ENCODE data around the gene DNMT1.

DNA sequence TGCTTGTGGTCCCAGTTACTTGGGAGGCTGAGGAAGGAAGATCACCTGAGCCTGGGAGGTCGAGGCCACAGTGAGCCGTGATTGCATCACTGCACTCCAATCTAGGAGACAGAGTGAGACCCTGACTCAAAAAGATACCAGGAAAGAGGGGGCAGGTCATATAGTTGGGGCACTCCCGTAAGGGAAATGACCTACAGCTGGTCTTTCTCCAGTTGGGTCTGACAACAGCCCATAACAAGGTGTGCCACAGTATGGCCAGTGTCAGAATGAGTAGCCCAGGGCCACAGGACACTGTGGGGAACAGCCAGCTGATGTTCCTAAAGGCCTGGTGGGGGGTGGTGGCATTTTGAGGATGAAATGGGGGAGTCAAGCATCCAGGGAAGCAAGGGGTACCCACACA is 10.8 kb downstream of the DNMT1 start:
- no peak for TF ChIP-seq SIN3A (IDR thresholded peaks at IDR 0.05; ENCODE audit: borderline replicate concordance, low read depth, low read length)
- TF ChIP-seq, protein P1, sequence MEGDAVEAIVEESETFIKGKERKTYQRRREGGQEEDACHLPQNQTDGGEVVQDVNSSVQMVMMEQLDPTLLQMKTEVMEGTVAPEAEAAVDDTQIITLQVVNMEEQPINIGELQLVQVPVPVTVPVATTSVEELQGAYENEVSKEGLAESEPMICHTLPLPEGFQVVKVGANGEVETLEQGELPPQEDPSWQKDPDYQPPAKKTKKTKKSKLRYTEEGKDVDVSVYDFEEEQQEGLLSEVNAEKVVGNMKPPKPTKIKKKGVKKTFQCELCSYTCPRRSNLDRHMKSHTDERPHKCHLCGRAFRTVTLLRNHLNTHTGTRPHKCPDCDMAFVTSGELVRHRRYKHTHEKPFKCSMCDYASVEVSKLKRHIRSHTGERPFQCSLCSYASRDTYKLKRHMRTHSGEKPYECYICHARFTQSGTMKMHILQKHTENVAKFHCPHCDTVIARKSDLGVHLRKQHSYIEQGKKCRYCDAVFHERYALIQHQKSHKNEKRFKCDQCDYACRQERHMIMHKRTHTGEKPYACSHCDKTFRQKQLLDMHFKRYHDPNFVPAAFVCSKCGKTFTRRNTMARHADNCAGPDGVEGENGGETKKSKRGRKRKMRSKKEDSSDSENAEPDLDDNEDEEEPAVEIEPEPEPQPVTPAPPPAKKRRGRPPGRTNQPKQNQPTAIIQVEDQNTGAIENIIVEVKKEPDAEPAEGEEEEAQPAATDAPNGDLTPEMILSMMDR (IDR thresholded peaks at IDR 0.05) = no peak
- no peak for TF ChIP-seq RAD21 (IDR thresholded peaks at IDR 0.05; ENCODE audit: low read length)
- no peak for TF ChIP-seq TAF1 (IDR thresholded peaks at IDR 0.05; ENCODE audit: borderline replicate concordance, low read depth, low read length)
- TF ChIP-seq, protein P2, sequence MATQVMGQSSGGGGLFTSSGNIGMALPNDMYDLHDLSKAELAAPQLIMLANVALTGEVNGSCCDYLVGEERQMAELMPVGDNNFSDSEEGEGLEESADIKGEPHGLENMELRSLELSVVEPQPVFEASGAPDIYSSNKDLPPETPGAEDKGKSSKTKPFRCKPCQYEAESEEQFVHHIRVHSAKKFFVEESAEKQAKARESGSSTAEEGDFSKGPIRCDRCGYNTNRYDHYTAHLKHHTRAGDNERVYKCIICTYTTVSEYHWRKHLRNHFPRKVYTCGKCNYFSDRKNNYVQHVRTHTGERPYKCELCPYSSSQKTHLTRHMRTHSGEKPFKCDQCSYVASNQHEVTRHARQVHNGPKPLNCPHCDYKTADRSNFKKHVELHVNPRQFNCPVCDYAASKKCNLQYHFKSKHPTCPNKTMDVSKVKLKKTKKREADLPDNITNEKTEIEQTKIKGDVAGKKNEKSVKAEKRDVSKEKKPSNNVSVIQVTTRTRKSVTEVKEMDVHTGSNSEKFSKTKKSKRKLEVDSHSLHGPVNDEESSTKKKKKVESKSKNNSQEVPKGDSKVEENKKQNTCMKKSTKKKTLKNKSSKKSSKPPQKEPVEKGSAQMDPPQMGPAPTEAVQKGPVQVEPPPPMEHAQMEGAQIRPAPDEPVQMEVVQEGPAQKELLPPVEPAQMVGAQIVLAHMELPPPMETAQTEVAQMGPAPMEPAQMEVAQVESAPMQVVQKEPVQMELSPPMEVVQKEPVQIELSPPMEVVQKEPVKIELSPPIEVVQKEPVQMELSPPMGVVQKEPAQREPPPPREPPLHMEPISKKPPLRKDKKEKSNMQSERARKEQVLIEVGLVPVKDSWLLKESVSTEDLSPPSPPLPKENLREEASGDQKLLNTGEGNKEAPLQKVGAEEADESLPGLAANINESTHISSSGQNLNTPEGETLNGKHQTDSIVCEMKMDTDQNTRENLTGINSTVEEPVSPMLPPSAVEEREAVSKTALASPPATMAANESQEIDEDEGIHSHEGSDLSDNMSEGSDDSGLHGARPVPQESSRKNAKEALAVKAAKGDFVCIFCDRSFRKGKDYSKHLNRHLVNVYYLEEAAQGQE (IDR thresholded peaks at IDR 0.05; ENCODE audit: low read depth, low read length) = no peak
- TF ChIP-seq RCOR1 (IDR thresholded peaks at IDR 0.05; ENCODE audit: low read length) = no peak
- no peak for TF ChIP-seq TCF12 (IDR thresholded peaks at IDR 0.05)
- no peak for TF ChIP-seq GABPA (IDR thresholded peaks at IDR 0.05; ENCODE audit: low read depth)
- TF ChIP-seq, protein P3, sequence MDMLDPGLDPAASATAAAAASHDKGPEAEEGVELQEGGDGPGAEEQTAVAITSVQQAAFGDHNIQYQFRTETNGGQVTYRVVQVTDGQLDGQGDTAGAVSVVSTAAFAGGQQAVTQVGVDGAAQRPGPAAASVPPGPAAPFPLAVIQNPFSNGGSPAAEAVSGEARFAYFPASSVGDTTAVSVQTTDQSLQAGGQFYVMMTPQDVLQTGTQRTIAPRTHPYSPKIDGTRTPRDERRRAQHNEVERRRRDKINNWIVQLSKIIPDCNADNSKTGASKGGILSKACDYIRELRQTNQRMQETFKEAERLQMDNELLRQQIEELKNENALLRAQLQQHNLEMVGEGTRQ (IDR thresholded peaks at IDR 0.05; ENCODE audit: borderline replicate concordance, low read depth, low read length) = no peak
- TF ChIP-seq EP300 (IDR thresholded peaks at IDR 0.05; ENCODE audit: borderline replicate concordance in 1 of 2, low read depth in 1 of 2, low read length in 1 of 2) = no peak
- TF ChIP-seq POLR2AphosphoS5 (IDR thresholded peaks at IDR 0.05; ENCODE audit: low read depth, low read length) = no peak
- TF ChIP-seq CHD2 (IDR thresholded peaks at IDR 0.05; ENCODE audit: low read length, partially characterized antibody) = no peak
- no peak for TF ChIP-seq RFX5 (IDR thresholded peaks at IDR 0.05; ENCODE audit: low read length)
- TF ChIP-seq EZH2phosphoT487 (IDR thresholded peaks at IDR 0.05; ENCODE audit: borderline replicate concordance, low read depth) = no peak

All from SK-N-SH (cell line).